SK-N-SH (cell line): Measurements from ENCODE around the gene WBP2.

Experiments
- EP300 ChIP-seq, 2 experiments: IDR thresholded peaks; 2 replicates each; pipeline versions ENCODE4 v1.4.0 to v1.6.1; 2012; ENCODE audit warnings: borderline replicate concordance in 1 of 2, low read depth in 1 of 2, low read length in 1 of 2
- NFIC ChIP-seq: IDR thresholded peaks from 2 replicates; pipeline ENCODE4 v1.4.0; 2012; ENCODE audit warnings: borderline replicate concordance
- RXRA ChIP-seq: IDR thresholded peaks from 2 replicates; pipeline ENCODE4 v1.4.0; 2012; ENCODE audit warnings: low read depth, mild to moderate bottlenecking, borderline replicate concordance
- TCF12 ChIP-seq: IDR thresholded peaks from 2 replicates; pipeline ENCODE4 v1.4.0; 2012
- TF ChIP-seq, protein P1 (sequence below): fragments of 200-600 bp; sonication (generic); IDR thresholded peaks from 2 replicates; pipeline ENCODE4 v1.6.1; 2017; ENCODE audit warnings: antibody characterized with exemption, mild to moderate bottlenecking, moderate library complexity

DNA sequence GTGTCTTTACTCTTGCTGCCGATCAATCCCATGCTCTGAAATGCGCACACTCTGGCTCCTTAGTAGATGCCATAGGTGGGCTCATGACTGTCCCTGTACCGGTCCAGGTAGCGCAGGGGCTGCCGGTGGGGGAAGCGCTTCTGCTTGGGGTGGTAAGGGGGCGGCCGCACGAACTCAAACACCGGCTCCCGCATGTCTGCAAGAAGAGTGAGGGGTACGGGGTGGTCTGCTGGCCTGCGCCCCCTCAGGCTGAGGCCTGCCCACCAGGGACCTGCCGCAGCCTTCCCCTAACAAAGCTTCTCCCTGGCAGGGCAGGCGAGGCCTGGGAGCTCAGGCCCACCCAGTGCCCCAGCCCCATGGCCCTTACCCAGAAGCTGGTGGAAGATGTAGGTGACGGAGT lies 43.7 kb upstream of the WBP2 start:
- TF ChIP-seq RXRA: no peak
- TF ChIP-seq, protein P1, sequence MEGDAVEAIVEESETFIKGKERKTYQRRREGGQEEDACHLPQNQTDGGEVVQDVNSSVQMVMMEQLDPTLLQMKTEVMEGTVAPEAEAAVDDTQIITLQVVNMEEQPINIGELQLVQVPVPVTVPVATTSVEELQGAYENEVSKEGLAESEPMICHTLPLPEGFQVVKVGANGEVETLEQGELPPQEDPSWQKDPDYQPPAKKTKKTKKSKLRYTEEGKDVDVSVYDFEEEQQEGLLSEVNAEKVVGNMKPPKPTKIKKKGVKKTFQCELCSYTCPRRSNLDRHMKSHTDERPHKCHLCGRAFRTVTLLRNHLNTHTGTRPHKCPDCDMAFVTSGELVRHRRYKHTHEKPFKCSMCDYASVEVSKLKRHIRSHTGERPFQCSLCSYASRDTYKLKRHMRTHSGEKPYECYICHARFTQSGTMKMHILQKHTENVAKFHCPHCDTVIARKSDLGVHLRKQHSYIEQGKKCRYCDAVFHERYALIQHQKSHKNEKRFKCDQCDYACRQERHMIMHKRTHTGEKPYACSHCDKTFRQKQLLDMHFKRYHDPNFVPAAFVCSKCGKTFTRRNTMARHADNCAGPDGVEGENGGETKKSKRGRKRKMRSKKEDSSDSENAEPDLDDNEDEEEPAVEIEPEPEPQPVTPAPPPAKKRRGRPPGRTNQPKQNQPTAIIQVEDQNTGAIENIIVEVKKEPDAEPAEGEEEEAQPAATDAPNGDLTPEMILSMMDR: no peak
- TF ChIP-seq EP300 (IDR thresholded peaks at IDR 0.05; ENCODE audit: borderline replicate concordance in 1 of 2, low read depth in 1 of 2, low read length in 1 of 2): no peak
- no peak for TF ChIP-seq TCF12
- no peak for TF ChIP-seq NFIC
